Retina (tissue), 1 donor: ENCODE measurements around the gene ANXA3.
"Not testable (repeated sequence)": the region's sequence is repeated elsewhere in the genome, so short reads cannot be mapped to it uniquely, and the experiment has no call there.

ENCODE experiments used
- DNase-seq: peaks from one replicate; pipeline ENCODE4 v3.0.0-alpha.2; 2016

The ANXA3 gene

GRCh38 chr4:78543424-78544125, 8.0 kb upstream of the ANXA3 start:
- no peak for DNase-seq

DNA sequence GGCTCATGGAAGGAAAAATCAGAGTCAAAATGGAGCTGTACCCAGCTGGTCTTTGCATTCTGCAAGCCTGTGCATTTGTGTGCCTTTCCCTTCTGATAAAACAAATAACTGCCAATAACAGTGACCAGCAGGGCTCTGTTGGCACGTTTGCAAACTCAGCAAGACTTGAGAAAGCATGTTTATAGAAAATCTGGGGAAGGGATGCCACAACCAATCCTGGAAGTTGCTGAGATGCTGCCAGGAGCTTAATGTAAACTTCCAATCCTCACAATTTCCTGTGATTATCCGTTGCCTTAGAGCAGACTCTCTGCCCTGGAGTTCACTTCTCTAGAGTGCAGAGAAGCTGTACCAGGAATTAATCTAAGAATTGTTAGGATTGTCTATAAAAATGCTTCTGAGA, 6.9 kb upstream of the ANXA3 start:
- no peak for DNase-seq

GRCh38 chr4:78545275-78546246, 6.0 kb upstream of the ANXA3 start:
- DNase-seq = no peak

DNA sequence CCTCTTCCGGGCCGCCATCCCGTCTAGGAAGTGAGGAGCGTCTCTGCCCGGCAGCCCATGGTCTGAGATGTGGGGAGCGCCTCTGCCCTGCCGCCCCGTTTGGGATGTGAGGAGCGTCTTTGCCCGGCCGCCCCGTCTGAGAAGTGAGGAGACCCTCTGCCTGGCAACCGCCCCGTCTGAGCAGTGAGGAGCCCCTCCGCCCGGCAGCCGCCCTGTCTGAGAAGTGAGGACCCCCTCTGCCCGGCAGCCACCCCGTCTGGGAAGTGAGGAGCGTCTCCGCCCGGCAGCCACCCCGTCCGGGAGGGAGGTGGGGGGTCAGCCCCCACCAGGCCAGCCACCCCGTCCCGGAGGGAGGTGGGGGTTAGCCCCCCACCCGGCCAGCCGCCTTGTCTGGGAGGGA, 3.7 kb upstream of the ANXA3 start:
- DNase-seq = not testable (repeated sequence)

DNA sequence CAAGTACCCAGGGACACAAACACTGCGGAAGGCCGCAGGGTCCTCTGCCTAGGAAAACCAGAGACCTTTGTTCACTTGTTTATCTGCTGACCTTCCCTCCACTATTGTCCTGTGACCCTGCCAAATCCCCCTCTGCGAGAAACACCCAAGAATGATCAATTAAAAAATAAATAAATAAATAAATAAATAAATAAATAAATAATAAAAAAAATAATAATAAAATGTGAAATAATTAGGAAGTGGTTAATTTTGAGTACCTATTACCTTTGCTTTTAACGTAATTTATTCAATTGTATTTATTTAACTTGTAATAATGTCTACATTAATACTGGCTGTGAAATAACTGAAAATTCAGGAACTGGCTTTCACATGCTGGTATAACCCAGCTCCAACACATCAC, 2.7 kb upstream of the ANXA3 start:
- not testable (repeated sequence) for DNase-seq

GRCh38 chr4:78552389-78553042, 946 bp downstream of the ANXA3 start:
- no peak for DNase-seq

DNA sequence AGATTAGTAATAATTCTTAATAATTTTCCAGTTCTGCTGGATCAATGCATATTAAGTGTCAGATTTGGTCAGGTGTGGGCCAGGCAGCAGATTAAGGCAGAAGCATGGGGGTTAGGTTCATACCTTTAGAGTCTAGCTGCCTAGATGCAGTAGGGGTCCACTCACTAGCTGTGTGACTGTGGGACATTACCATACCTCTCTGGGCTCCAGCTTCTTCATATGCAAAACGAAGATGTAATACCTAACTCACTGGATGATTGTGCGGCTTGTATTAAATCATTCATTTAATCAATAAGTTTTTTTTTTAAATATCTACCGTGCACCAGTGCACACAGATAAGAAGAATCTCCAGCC, 1.4 kb downstream of the ANXA3 start:
- DNase-seq = no peak

GRCh38 chr4:78553529-78554060, 2.0 kb downstream of the ANXA3 start:
- DNase-seq = no peak

GRCh38 chr4:78556665-78557064, 5.1 kb downstream of the ANXA3 start:
- no peak for DNase-seq

DNA sequence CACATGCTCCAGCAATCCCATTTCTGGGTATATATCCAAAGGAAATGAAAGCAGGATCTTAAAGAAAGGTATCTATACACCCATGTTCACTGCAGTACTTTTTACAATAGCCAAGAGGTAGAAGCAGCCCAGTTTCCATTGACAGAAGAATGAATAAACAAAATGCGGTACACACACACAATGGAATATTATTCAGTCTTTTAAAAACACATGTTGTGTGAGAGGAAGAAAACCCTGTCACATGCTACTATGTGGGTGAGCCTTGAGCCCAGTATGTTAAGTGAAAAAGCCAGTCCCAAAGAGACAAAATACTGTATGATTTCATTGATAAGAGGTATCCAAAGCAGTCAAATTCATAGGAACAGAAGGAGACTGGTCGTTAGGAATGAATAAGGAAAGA, 6.3 kb downstream of the ANXA3 start:
- DNase-seq = no peak

- DNase-seq = no peak
Observed at GRCh38 chr4:78558410-78558809, 6.8 kb downstream of the ANXA3 start.

DNA sequence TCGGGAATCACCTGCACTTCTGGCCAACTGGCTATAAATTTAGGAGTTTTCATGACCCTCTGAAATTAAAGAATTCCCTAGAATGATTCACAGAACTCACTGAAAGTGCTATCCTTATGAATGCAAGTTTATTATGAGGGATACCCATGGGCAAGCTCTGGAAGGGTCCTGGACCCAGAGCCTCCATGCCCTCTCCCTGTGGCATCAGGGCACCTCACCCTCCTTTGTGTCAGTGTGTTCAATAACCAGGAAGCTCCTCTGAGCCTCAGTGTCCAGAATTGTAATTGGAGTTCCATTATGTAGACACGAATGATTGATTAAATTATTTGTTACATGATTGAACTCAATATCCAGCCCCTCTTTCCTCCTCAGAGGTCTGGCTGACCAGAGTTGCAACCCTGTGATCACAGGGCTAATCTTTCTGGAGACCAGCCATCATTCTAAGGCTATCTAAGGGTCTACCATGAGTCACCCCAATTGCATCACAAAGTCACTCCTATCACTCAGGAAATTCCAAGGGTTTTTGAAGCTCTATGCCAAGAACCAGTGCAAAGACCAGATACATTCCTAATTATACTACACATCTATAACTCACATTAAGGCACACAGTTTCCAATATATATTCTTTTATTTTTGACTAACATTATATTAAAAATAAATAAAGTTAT, 8.9 kb downstream of the ANXA3 start:
- no peak for DNase-seq

DNA sequence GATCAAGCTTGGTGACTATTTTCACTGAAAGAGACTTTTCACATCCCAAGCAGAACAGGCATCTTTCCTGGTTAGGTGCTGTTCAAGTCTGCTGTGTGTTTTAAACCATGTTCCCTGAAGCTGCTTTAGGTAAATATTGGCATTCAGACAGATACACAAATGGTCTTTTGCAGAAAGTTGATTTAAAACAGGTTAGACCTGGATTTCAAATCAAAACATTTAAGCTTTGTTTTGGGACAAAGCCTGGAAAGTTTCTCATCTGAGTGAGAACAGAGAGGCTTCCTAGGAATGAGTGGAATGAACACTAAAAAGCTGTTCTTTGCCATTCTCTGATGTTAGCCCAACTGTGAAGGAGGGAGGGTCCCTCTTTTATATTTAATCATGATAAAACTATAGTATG, 10.1 kb downstream of the ANXA3 start:
- DNase-seq = no peak

DNA sequence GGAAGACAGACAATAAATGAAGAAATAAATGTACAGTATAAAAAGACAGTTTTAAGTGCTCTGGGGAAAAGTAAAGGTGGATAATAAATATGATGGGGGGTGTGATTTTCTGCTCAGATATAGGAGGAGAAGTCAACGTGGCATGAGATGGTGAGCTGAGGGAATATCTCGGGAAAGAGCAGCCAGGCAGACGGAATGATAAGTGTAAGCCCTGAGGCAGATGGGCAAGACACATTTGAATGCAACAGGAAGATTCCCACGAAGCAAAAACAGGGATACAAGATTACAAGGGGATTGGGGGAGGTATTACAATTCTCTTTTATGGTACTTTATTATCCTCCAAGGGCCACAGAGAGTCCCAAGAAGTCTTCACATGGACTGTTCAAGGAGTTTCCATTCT, 11.1 kb downstream of the ANXA3 start:
- DNase-seq = no peak

DNA sequence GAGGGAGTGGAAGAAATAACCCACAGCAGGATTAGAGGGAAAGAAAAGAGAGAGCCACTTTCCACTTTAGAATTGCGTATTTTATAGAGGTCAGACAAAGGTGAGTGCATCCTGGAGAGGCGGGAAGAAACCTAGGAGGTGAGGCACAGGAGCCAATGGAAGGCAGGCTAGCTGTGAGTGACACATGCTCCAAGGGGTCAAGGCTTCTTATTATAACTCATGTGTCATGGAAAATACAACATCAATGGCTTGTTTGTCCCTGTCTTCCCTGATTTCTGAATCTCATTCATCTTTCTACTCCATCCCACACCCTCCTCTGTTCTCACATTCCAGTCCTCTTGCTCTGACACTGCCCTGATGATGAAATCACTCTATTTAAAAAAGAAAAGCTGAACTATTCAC, 14.4 kb downstream of the ANXA3 start:
- DNase-seq = no peak

GRCh38 chr4:78566834-78567499, 15.4 kb downstream of the ANXA3 start:
- no peak for DNase-seq

DNA sequence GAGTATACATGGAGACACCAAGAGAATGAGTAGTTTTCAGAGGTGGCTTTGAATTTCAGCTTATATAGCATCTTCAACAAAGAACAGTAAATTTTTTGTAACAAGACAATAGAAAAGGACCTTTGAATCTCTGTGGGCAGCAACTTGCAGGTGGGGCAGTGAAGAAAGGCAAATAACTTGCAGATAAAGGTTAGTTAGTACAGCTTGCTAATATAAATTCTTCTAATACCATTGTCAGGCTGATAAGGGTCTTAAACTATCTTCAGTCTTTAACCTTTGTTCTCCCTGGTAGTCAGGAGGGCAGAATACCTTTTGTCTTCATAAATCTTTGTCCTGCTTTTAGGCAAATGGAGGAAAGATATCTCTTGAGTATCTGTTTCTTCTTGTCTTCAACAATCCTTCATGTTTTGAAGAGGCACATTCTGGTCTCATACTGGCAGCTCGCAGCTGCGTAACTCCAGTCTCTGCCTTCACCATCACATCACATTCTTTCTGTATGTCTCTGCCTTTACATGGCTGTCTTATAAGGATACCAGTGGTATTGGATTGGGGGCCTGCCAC, 16.0 kb downstream of the ANXA3 start:
- no peak for DNase-seq

GRCh38 chr4:78568640-78569305, 17.2 kb downstream of the ANXA3 start:
- no peak for DNase-seq

DNA sequence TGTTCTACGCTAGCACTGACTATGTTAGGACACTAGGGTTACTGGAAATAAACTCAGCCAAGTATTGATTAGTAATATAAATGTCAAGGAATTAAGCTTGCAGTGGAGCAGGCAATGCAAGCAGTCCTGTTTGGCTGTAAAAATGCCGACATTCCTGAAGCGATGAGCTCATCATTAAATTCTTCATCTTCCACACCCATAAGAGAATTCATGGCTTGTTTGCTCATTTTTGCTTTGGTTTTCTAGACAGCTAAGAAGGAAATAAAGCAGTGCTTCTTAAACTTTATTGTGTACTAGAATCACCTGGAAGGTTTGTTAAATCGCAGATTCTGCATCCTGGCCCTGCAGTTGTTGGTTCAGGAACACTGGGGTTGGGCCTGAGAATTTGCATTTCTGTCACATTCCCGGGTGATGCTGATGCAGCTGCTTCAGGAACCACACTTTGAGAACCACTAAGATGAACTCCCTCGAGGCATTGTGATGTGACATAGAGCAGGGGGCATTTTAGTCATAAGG, 17.8 kb downstream of the ANXA3 start:
- no peak for DNase-seq

- DNase-seq = no peak
Observed at GRCh38 chr4:78570117-78570516, 18.5 kb downstream of the ANXA3 start.

DNA sequence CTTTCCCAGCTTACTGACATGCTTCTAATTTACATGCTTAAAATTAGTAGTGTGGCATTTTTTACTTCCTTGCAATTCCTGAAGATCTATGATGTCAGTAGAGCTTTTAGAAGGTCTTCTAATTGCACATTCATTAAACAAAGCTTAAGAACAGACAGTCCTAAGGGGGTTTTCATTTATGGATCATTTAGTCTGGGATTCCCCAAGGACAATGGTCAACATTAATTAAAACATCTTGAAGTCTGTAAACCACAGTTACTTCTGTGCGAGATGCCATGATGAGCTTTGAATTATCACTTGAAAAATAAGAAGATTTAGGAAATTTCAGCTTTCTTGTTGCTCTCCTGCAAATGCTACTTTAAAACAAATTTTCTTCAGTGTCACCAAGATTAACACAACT, 20.2 kb downstream of the ANXA3 start:
- no peak for DNase-seq
